Omental fat pad (tissue), 4 donors: ENCODE measurements around the gene CREB5. TPM values are rescaled to one million over a fixed set of nuclear protein-coding genes. Genes with fewer than 3 reads are reported as not detected.

ENCODE experiments used
- ATAC-seq: fragments of 150-250 bp; one replicate; pipeline ENCODE4 v1.9.1; 2016; ENCODE audit warnings: mild to moderate bottlenecking, moderate library complexity; ENCODE audit not compliant: low FRiP score
- DNase-seq: peaks from one replicate; pipeline ENCODE4 v3.0.0-alpha.2; 2019; ENCODE audit warnings: low spot score
- CTCF ChIP-seq, 3 donors: fragments of 450-650 bp; IDR thresholded peaks; one replicate each; pipeline ENCODE4 v1.5.1; 2016 to 2017; ENCODE audit warnings: antibody characterized with exemption in 3 of 3, mild to moderate bottlenecking in 3 of 3, moderate library complexity in 2 of 3
- total RNA-seq, 4 donors: library from RNA; depleted of rRNA; stranded (reverse); fragments of >200 nt; gene quantifications; one replicate each; pipeline ENCODE4 v1.1.0, GENCODE V29; 2016

CREB5 gene
- total RNA-seq, 4 donors from 2014 or later, result 27.9 to 87.0 (median 42.9) TPM

GRCh38 chr7:28458732-28459131, 46.4 kb downstream of the CREB5 start:
- no peak for ATAC-seq
- TF ChIP-seq CTCF (IDR thresholded peaks at IDR 0.05), result no peak
- no peak for DNase-seq

GRCh38 chr7:28459306-28459705, 47.0 kb downstream of the CREB5 start:
- no peak for ATAC-seq
- no peak for TF ChIP-seq CTCF (IDR thresholded peaks at IDR 0.05)
- no peak for DNase-seq

- no peak for ATAC-seq
- TF ChIP-seq CTCF (IDR thresholded peaks at IDR 0.05), result no peak
- no peak for DNase-seq
Measured at GRCh38 chr7:28465697-28466096, 53.4 kb downstream of the CREB5 start.

- no peak for TF ChIP-seq CTCF (IDR thresholded peaks at IDR 0.05)
- ATAC-seq (no peak), DNase-seq (no peak)
Measured at GRCh38 chr7:28466341-28466740, 54.0 kb downstream of the CREB5 start.

GRCh38 chr7:28466885-28467284, 54.6 kb downstream of the CREB5 start:
- ATAC-seq (no peak), DNase-seq (no peak)
- TF ChIP-seq CTCF (IDR thresholded peaks at IDR 0.05), result no peak

- ATAC-seq (no peak), DNase-seq (no peak)
- no peak for TF ChIP-seq CTCF (IDR thresholded peaks at IDR 0.05)
Measured at GRCh38 chr7:28469562-28469961, 57.2 kb downstream of the CREB5 start.

GRCh38 chr7:28470344-28470743, 58.0 kb downstream of the CREB5 start:
- TF ChIP-seq CTCF (IDR thresholded peaks at IDR 0.05), result no peak
- ATAC-seq, result no peak
- no peak for DNase-seq
